GM23338 (cell line): Measurements from ENCODE around the gene RNU6-9.

Source experiments
- CTCF ChIP-seq, 2 experiments: fragments of 200-600 bp in 1 of 2; sonication (generic) in 1 of 2; conservative IDR thresholded peaks; 2 replicates each; pipeline versions ENCODE4 v1.5.1 to v1.6.1; 2016 to 2017; ENCODE audit warnings: antibody characterized with exemption in 2 of 2, low read depth in 2 of 2, mild to moderate bottlenecking in 2 of 2, moderate library complexity in 1 of 2
- EZH2 ChIP-seq: fragments of 200-600 bp; sonication (generic); IDR thresholded peaks from one replicate; pipeline ENCODE4 v1.8.0; 2017; ENCODE audit warnings: antibody characterized with exemption, mild to moderate bottlenecking, low read depth; ENCODE audit not compliant: unreplicated experiment
- POLR2AphosphoS5 ChIP-seq: IDR thresholded peaks from 2 replicates; pipeline ENCODE4 v1.6.1; 2016; ENCODE audit warnings: antibody characterized with exemption, low read depth
- TF ChIP-seq, protein P1 (sequence below): IDR thresholded peaks from one replicate; pipeline ENCODE4 v1.6.1; 2018; ENCODE audit warnings: antibody characterized with exemption; ENCODE audit not compliant: unreplicated experiment

GRCh38 chr19:900043-900301 lies 6.7 kb downstream of the RNU6-9 start:
- TF ChIP-seq CTCF (conservative IDR thresholded peaks at IDR 0.05; ENCODE audit: low read depth in 2 of 2) (no peak), EZH2 (no peak), POLR2AphosphoS5 (no peak)
- TF ChIP-seq, protein P1, sequence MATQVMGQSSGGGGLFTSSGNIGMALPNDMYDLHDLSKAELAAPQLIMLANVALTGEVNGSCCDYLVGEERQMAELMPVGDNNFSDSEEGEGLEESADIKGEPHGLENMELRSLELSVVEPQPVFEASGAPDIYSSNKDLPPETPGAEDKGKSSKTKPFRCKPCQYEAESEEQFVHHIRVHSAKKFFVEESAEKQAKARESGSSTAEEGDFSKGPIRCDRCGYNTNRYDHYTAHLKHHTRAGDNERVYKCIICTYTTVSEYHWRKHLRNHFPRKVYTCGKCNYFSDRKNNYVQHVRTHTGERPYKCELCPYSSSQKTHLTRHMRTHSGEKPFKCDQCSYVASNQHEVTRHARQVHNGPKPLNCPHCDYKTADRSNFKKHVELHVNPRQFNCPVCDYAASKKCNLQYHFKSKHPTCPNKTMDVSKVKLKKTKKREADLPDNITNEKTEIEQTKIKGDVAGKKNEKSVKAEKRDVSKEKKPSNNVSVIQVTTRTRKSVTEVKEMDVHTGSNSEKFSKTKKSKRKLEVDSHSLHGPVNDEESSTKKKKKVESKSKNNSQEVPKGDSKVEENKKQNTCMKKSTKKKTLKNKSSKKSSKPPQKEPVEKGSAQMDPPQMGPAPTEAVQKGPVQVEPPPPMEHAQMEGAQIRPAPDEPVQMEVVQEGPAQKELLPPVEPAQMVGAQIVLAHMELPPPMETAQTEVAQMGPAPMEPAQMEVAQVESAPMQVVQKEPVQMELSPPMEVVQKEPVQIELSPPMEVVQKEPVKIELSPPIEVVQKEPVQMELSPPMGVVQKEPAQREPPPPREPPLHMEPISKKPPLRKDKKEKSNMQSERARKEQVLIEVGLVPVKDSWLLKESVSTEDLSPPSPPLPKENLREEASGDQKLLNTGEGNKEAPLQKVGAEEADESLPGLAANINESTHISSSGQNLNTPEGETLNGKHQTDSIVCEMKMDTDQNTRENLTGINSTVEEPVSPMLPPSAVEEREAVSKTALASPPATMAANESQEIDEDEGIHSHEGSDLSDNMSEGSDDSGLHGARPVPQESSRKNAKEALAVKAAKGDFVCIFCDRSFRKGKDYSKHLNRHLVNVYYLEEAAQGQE = no peak
